Left ventricle myocardium inferior (tissue), 1 donor: ENCODE data around the gene STRA6. TPM values are rescaled to one million over a fixed set of nuclear protein-coding genes. Genes with fewer than 3 reads are reported as not detected.

ENCODE experiments used
- DNase-seq: peaks from one replicate; pipeline ENCODE4 v3.0.0-alpha.2; 2020
- H3K27ac ChIP-seq: fragments of 200-600 bp; replicated peaks from 2 replicates; pipeline ENCODE4 v1.8.0; 2021
- H3K27me3 ChIP-seq: fragments of 200-600 bp; 2 replicates; pipeline ENCODE4 v1.8.0; 2021; ENCODE audit warnings: low read depth
- H3K36me3 ChIP-seq: fragments of 200-600 bp; 2 replicates; pipeline ENCODE4 v1.8.0; 2021
- H3K4me1 ChIP-seq: fragments of 200-600 bp; 2 replicates; pipeline ENCODE4 v1.8.0; 2021
- H3K4me3 ChIP-seq: fragments of 200-600 bp; 2 replicates; pipeline ENCODE4 v1.8.0; 2021; ENCODE audit warnings: mild to moderate bottlenecking, moderate library complexity
- H3K9me3 ChIP-seq: fragments of 200-600 bp; replicated peaks from 2 replicates; pipeline ENCODE4 v1.8.0; 2021
- CTCF ChIP-seq: fragments of 200-600 bp; IDR thresholded peaks from 2 replicates; pipeline ENCODE4 v1.8.0; 2021; ENCODE audit warnings: antibody characterized with exemption, mild to moderate bottlenecking, borderline replicate concordance
- intact Hi-C: fragments of 100-400 bp; cut with micrococcal nuclease; formaldehyde crosslinking; loops from one replicate; pipeline ENCODE4 v1.11.0; 2022
- total RNA-seq: library from RNA; stranded (reverse); fragmentation: NEBNext Ultra II Directional; extraction: Animal tissue kit (Norgen Biotek cat#: 25700); gene quantifications from one replicate; pipeline ENCODE4 v1.2.1, GENCODE V29; 2021
- donor health status: DM: no; HTN: yes; CAD: no; lungs with severe emphysema.

The STRA6 gene
- total RNA-seq, 1 donor from 2014 or later: not detected

- Histone ChIP-seq H3K4me3 (no peak overlapping the region), H3K27me3 (no peaks in the 10 kb centered on the region), H3K27ac (peak overlapping the region; percentile 69), H3K9me3 (no peaks in the 10 kb centered on the region), H3K4me1 (peaks cover 45% of the 10 kb centered on the region), H3K36me3 (no peaks in the 10 kb centered on the region)
- intact Hi-C loops: no loop called here
- no peak for DNase-seq
- TF ChIP-seq CTCF: no peak
These were observed 46.7 kb downstream of the STRA6 start for GRCh38 chr15:74155766-74156417.

- Histone ChIP-seq H3K27ac (no peak overlapping the region), H3K4me3 (no peak overlapping the region), H3K4me1 (no peaks in the 10 kb centered on the region), H3K36me3 (no peaks in the 10 kb centered on the region), H3K27me3 (no peaks in the 10 kb centered on the region), H3K9me3 (peaks cover 16% of the 10 kb centered on the region)
- no peak for TF ChIP-seq CTCF
- DNase-seq: no peak
- intact Hi-C loops: loop anchor here (10.0 kb wide), 1 partner anchor 88 kb away; the partner anchor contains the start of gene CCDC33
These were observed 55.5 kb downstream of the STRA6 start for GRCh38 chr15:74147051-74147450.

GRCh38 chr15:74146277-74146800 lies 56.2 kb downstream of the STRA6 start:
- H3K36me3 ChIP-seq: no peaks in the 10 kb centered on the region
- H3K9me3 ChIP-seq: peaks cover 16% of the 10 kb centered on the region
- intact Hi-C loops: loop anchor here (10.0 kb wide), 1 partner anchor 88 kb away; the partner anchor contains the start of gene CCDC33
- no peak for TF ChIP-seq CTCF
- H3K27ac ChIP-seq: no peak overlapping the region
- DNase-seq: no peak
- H3K4me1 ChIP-seq: no peaks in the 10 kb centered on the region
- no peak overlapping the region for H3K4me3 ChIP-seq
- no peaks in the 10 kb centered on the region for H3K27me3 ChIP-seq

- Histone ChIP-seq H3K4me3 (no peak overlapping the region), H3K4me1 (no peaks in the 10 kb centered on the region), H3K27ac (no peak overlapping the region), H3K9me3 (peaks cover 16% of the 10 kb centered on the region), H3K27me3 (no peaks in the 10 kb centered on the region), H3K36me3 (no peaks in the 10 kb centered on the region)
- DNase-seq: no peak
- TF ChIP-seq CTCF: no peak
- intact Hi-C loops: loop anchor here (10.0 kb wide), 1 partner anchor 91 kb away; the partner anchor contains the start of gene CCDC33
These were observed 58.3 kb downstream of the STRA6 start for GRCh38 chr15:74144153-74144775.

- Histone ChIP-seq H3K4me3 (no peak overlapping the region), H3K36me3 (no peaks in the 10 kb centered on the region), H3K27ac (no peak overlapping the region), H3K9me3 (peaks cover 8% of the 10 kb centered on the region), H3K27me3 (no peaks in the 10 kb centered on the region), H3K4me1 (peaks cover 14% of the 10 kb centered on the region)
- intact Hi-C loops: loop anchor here (10.0 kb wide), 1 partner anchor 93 kb away; the partner anchor contains the start of gene CCDC33
- DNase-seq: no peak
- TF ChIP-seq CTCF: no peak
These were observed 61.0 kb downstream of the STRA6 start for GRCh38 chr15:74141591-74141990.
